Gastrocnemius medialis (tissue), 4 donors: ENCODE data around the gene PPRC1. TPM values are rescaled to one million over a fixed set of nuclear protein-coding genes. Genes with fewer than 3 reads are reported as not detected.

Experiments
- ATAC-seq, 2 donors: fragments of 150-250 bp; one replicate each; pipeline ENCODE4 v1.9.1; 2016
- DNase-seq, 2 donors: peaks; one replicate each; pipeline ENCODE4 v3.0.0-alpha.2; 2019
- H3K27ac ChIP-seq, 4 donors: fragments of 200-600 bp; sonication (generic); 1 replicate in 1 of 4; 2 replicates in 3 of 4; pipeline ENCODE4 v1.5.1; 2016 to 2018; ENCODE audit warnings: mild to moderate bottlenecking in 2 of 4, moderate library complexity in 1 of 4
- H3K27me3 ChIP-seq, 3 donors: fragments of 200-600 bp; sonication (generic) in 2 of 3; 1 replicate in 1 of 3; 2 replicates in 2 of 3; pipeline versions ENCODE4 v1.5.1 to v1.6.0; 2016 to 2019; ENCODE audit warnings: mild to moderate bottlenecking in 1 of 3, moderate library complexity in 1 of 3
- H3K36me3 ChIP-seq, 2 donors: fragments of 200-600 bp; sonication (generic) in 1 of 2; one replicate each; pipeline ENCODE4 v1.5.1; 2017 to 2018
- H3K4me1 ChIP-seq, 2 donors: fragments of 200-600 bp; sonication (generic) in 1 of 2; one replicate each; pipeline ENCODE4 v1.5.1; 2016 to 2017; ENCODE audit warnings: mild to moderate bottlenecking in 2 of 2
- H3K4me3 ChIP-seq, 4 donors: fragments of 200-600 bp; sonication (generic) in 3 of 4; 1 replicate in 1 of 4; 2 replicates in 3 of 4; pipeline ENCODE4 v1.5.1; 2016 to 2019; ENCODE audit warnings: mild to moderate bottlenecking in 2 of 4
- H3K9me3 ChIP-seq, 3 donors: fragments of 200-600 bp; sonication (generic) in 2 of 3; 1 replicate in 1 of 3; 2 replicates in 2 of 3; pipeline ENCODE4 v1.5.1; 2016 to 2019
- CTCF ChIP-seq, 5 experiments: fragments of 450-650 bp in 3 of 5; fragments of 200-600 bp in 2 of 5; sonication (generic) in 2 of 5; IDR thresholded peaks in 4 of 5; conservative IDR thresholded peaks in 1 of 5; 1 replicate in 4 of 5; 2 replicates in 1 of 5; pipeline ENCODE4 v1.5.1; 2016 to 2019; ENCODE audit warnings: antibody characterized with exemption in 5 of 5, mild to moderate bottlenecking in 3 of 5, moderate library complexity in 3 of 5
- POLR2A ChIP-seq, 2 donors: fragments of 450-650 bp; IDR thresholded peaks; one replicate each; pipeline ENCODE4 v1.6.1; 2017; ENCODE audit warnings: antibody characterized with exemption in 2 of 2, mild to moderate bottlenecking in 2 of 2, moderate library complexity in 2 of 2
- in situ Hi-C, 4 donors: fragments of 200-750 bp; cut with MboI; loops; one replicate each; pipeline versions ENCODE4 v1.15.0 to v1.8.0; 2017; ENCODE audit warnings: low sequenced_read_pairs in 4 of 4
- intact Hi-C: fragments of 100-400 bp; cut with DNase I; formaldehyde crosslinking; loops from one replicate; pipeline ENCODE4 v1.15.1; 2023; ENCODE audit warnings: low total_unique reads
- total RNA-seq, 4 donors: library from RNA; depleted of rRNA; stranded (reverse); fragments of >200 nt; gene quantifications; one replicate each; pipeline versions ENCODE4 v1.1.0 to v1.2.3, GENCODE V29; 2016

Gene PPRC1
- total RNA-seq, 4 donors from 2014 or later = 13.3 to 26.5 (median 17.1) TPM

DNA sequence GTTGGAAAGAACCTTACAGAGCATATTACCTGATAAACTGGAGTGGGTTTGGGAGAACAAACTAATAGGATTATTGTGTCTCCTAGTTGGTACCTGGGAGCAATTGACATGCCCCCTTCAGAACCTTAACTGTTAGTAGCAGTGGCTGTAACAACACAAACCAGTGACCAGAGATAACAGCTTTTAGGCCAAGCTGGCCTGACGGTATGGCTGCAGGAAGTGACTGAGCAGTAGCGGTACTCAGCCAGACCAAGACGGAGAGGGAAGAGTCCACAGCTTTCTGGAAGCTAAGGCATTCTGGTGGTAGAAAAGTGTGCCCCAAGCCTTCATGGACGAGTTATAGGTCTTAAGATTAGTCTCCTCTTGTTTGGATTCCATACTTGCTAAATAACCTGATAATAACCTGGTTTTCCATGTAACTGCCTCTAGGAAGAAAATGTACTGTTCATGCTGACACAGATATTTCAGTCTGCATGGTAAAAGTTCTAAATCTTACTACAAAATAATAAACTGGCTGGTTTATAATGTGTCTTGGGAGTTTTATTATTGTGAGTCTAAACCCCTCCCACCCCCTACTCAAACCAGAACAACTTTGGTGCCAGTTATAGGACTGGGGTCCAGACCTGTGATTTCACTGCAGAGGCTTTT lies 30.6 kb downstream of the PPRC1 start:
- H3K36me3 ChIP-seq = peaks cover 7 to 59% of the 10 kb centered on the region in 2 donors
- H3K27ac ChIP-seq = no peak overlapping the region
- in situ Hi-C loops (loop anchor here in 1 of 4 donors (10.0 kb wide), 1 partner anchor 61 kb away; the partner anchor contains the start of gene ELOVL3), intact Hi-C loops (no loop called here)
- TF ChIP-seq POLR2A (IDR thresholded peaks at IDR 0.05) = no peak
- no peak for TF ChIP-seq CTCF (IDR thresholded peaks at IDR 0.05 in 4 of 5, conservative IDR thresholded peaks at IDR 0.05 in 1 of 5)
- ATAC-seq = no peak
- H3K9me3 ChIP-seq = no peaks in the 10 kb centered on the region
- no peak overlapping the region for H3K4me3 ChIP-seq
- no peaks in the 10 kb centered on the region for H3K27me3 ChIP-seq
- no peaks in the 10 kb centered on the region for H3K4me1 ChIP-seq
- DNase-seq = no peak

DNA sequence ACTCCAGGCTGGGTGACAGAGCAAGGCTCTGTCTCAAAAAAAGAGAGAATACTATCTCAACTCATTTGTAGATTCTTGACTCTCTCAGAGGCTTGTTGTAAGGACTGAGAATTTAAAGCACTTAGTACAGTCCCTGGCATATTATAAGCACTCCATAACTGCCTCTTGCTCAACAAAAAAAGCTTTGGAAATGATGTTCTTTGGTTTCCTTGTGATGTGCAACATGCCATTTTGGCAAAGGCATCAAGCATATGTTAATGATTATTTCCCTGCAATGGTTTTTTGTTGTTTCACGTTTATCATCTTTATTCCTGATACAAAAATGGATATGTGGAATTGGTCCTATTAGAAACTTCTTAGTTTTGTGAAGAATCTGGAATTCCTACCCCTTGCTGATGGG lies 35.0 kb downstream of the PPRC1 start:
- H3K9me3 ChIP-seq = no peaks in the 10 kb centered on the region
- H3K4me3 ChIP-seq = no peak overlapping the region
- peaks cover 0 to 15% of the 10 kb centered on the region in 2 donors for H3K36me3 ChIP-seq
- intact Hi-C loops (loop anchor here (2.0 kb wide), 3 partner anchors 59 to 227 kb away; partner anchors contain the start of genes ELOVL3 and NFKB2), in situ Hi-C loops (loop anchor here in 1 of 4 donors (5.0 to 10.0 kb wide), 2 partner anchors 57 to 179 kb away; partner anchors contain the start of gene ELOVL3)
- peaks cover 0 to 7% of the 10 kb centered on the region in 2 donors for H3K4me1 ChIP-seq
- no peak for DNase-seq
- ATAC-seq = no peak
- no peaks in the 10 kb centered on the region for H3K27me3 ChIP-seq
- TF ChIP-seq CTCF (IDR thresholded peaks at IDR 0.05 in 4 of 5, conservative IDR thresholded peaks at IDR 0.05 in 1 of 5) = no peak
- TF ChIP-seq POLR2A (IDR thresholded peaks at IDR 0.05) = no peak
- H3K27ac ChIP-seq = no peak overlapping the region

DNA sequence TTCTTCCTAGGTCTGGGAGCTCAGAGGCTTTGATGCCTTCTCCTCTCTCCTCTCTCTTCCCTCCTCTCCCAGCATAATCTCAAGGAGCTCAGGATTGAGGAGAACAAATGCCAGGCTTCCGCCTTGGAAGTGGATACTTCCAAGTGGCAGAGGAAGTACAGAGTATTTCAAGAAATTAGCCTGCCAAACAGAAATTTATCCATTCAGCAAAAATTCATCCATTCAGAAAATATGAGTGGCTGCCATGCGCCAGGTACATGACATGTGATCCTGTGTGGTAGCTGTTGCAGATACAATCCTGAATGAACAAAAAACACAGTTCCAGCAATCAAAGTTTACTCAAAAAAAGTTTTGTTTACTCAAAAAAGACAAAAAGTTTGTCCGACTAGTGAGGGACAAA lies 37.8 kb downstream of the PPRC1 start:
- Histone ChIP-seq H3K4me3 (no peak overlapping the region), H3K27me3 (no peaks in the 10 kb centered on the region), H3K27ac (no peak overlapping the region), H3K36me3 (no peaks in the 10 kb centered on the region), H3K9me3 (no peaks in the 10 kb centered on the region), H3K4me1 (peaks cover 4 to 10% of the 10 kb centered on the region in 2 donors)
- no peak for ATAC-seq
- intact Hi-C loops = no loop called here
- in situ Hi-C loops = no loop called here
- no peak for DNase-seq
- TF ChIP-seq CTCF (IDR thresholded peaks at IDR 0.05 in 4 of 5, conservative IDR thresholded peaks at IDR 0.05 in 1 of 5) (no peak), POLR2A (IDR thresholded peaks at IDR 0.05) (no peak)

DNA sequence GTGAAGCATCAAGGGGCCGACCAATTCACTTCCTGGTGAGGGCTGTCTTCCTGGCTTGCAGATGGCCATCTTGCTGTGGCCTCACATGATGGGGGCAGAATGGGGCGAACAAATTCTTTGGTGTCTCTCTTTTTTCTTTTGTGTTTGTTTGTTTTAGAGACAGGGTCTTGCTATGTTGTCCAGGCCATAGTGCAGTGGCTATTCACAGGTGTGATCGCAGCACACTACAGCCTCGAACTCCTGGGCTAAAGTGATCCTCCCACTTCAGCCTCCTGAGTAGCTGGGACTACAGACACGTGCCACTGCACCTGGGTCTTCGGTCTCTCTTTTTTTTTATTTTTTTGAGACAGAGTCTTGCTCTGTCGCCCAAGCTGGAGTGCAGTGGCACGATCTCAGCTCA lies 39.4 kb downstream of the PPRC1 start:
- DNase-seq (no peak), ATAC-seq (no peak)
- no peak overlapping the region for H3K4me3 ChIP-seq
- intact Hi-C loops = no loop called here
- H3K9me3 ChIP-seq = no peaks in the 10 kb centered on the region
- in situ Hi-C loops = no loop called here
- H3K27me3 ChIP-seq = no peaks in the 10 kb centered on the region
- H3K36me3 ChIP-seq = no peaks in the 10 kb centered on the region
- no peak overlapping the region for H3K27ac ChIP-seq
- H3K4me1 ChIP-seq = peaks cover 4 to 14% of the 10 kb centered on the region in 2 donors
- TF ChIP-seq CTCF (IDR thresholded peaks at IDR 0.05 in 4 of 5, conservative IDR thresholded peaks at IDR 0.05 in 1 of 5) (no peak), POLR2A (IDR thresholded peaks at IDR 0.05) (no peak)
